Endothelial cell (in vitro differentiated cells): ENCODE measurements around the gene MAP4K5. TPM values are rescaled to one million over a fixed set of nuclear protein-coding genes. Genes with fewer than 3 reads are reported as not detected.

ENCODE experiments used
- DNase-seq: peaks from one replicate; pipeline ENCODE4 v3.0.0; 2021; ENCODE audit warnings: low spot score
- H3K27ac Mint-ChIP-seq: one replicate; pipeline ENCODE4 v1.8.0; 2021; ENCODE audit warnings: mixed read lengths, inconsistent platforms; ENCODE audit not compliant: unreplicated experiment
- H3K27me3 Mint-ChIP-seq: one replicate; pipeline ENCODE4 v1.8.0; 2021; ENCODE audit warnings: mild to moderate bottlenecking, moderate library complexity, mixed read lengths, inconsistent platforms; ENCODE audit not compliant: unreplicated experiment
- H3K36me3 Mint-ChIP-seq: one replicate; pipeline ENCODE4 v1.8.0; 2021; ENCODE audit warnings: mild to moderate bottlenecking, low read depth, mixed read lengths, inconsistent platforms; ENCODE audit not compliant: unreplicated experiment
- H3K4me1 Mint-ChIP-seq: one replicate; pipeline ENCODE4 v1.8.0; 2021; ENCODE audit warnings: mild to moderate bottlenecking, mixed read lengths, inconsistent platforms; ENCODE audit not compliant: unreplicated experiment
- H3K4me3 Mint-ChIP-seq: one replicate; pipeline ENCODE4 v1.8.0; 2021; ENCODE audit warnings: mild to moderate bottlenecking, mixed read lengths, inconsistent platforms; ENCODE audit not compliant: unreplicated experiment
- H3K9me3 Mint-ChIP-seq: one replicate; pipeline ENCODE4 v1.8.0; 2021; ENCODE audit warnings: mixed read lengths, inconsistent platforms; ENCODE audit not compliant: unreplicated experiment
- CTCF ChIP-seq: fragments of 200-600 bp; sonication (generic); IDR thresholded peaks from one replicate; pipeline ENCODE4 v1.5.0; 2021; ENCODE audit warnings: antibody characterized with exemption; ENCODE audit not compliant: unreplicated experiment
- total RNA-seq: library from RNA; stranded (reverse); fragmentation: NEBNext Ultra II Directional; extraction: Animal tissue kit (Norgen Biotek cat#: 25700); gene quantifications from one replicate; pipeline ENCODE4 v1.2.1, GENCODE V29; 2021; ENCODE audit not compliant: unreplicated experiment

Gene MAP4K5
- total RNA-seq, 1 donor from 2014 or later: 99.3 TPM

GRCh38 chr14:50400461-50400860 is 131.9 kb downstream of the MAP4K5 start:
- no peak overlapping the region for H3K27ac Mint-ChIP-seq
- peaks cover 4% of the 10 kb centered on the region for H3K27me3 Mint-ChIP-seq
- no peak overlapping the region for H3K4me3 Mint-ChIP-seq

GRCh38 chr14:50399251-50400032 is 132.9 kb downstream of the MAP4K5 start:
- Mint-ChIP-seq H3K36me3 (no peaks in the 10 kb centered on the region), H3K27me3 (peaks cover 4% of the 10 kb centered on the region), H3K4me3 (no peak overlapping the region), H3K27ac (no peak overlapping the region), H3K9me3 (no peaks in the 10 kb centered on the region), H3K4me1 (peaks cover 31% of the 10 kb centered on the region)
- no peak for TF ChIP-seq CTCF
- DNase-seq: no peak

More at GRCh38 chr14:50400461-50400860, 131.9 kb downstream of the MAP4K5 start:
- TF ChIP-seq CTCF: no peak
- Mint-ChIP-seq H3K4me1 (peaks cover 34% of the 10 kb centered on the region), H3K36me3 (no peaks in the 10 kb centered on the region), H3K9me3 (no peaks in the 10 kb centered on the region)
- DNase-seq: no peak

- Mint-ChIP-seq H3K9me3 (no peaks in the 10 kb centered on the region), H3K27me3 (peaks cover 4% of the 10 kb centered on the region), H3K36me3 (no peaks in the 10 kb centered on the region), H3K4me3 (no peak overlapping the region), H3K4me1 (peaks cover 26% of the 10 kb centered on the region), H3K27ac (no peak overlapping the region)
- TF ChIP-seq CTCF: no peak
- DNase-seq: no peak
Observed at GRCh38 chr14:50398189-50398580, 134.2 kb downstream of the MAP4K5 start.

- Mint-ChIP-seq H3K9me3 (no peaks in the 10 kb centered on the region), H3K27ac (no peak overlapping the region), H3K27me3 (peaks cover 6% of the 10 kb centered on the region), H3K4me1 (peaks cover 23% of the 10 kb centered on the region), H3K36me3 (peaks cover 6% of the 10 kb centered on the region), H3K4me3 (peak overlapping the region; percentile 82)
- no peak for DNase-seq
- TF ChIP-seq CTCF: no peak
Observed at GRCh38 chr14:50397390-50398188, 134.8 kb downstream of the MAP4K5 start.
